Measurements from ENCODE around the gene PHPT1.

Gene PHPT1

DNA sequence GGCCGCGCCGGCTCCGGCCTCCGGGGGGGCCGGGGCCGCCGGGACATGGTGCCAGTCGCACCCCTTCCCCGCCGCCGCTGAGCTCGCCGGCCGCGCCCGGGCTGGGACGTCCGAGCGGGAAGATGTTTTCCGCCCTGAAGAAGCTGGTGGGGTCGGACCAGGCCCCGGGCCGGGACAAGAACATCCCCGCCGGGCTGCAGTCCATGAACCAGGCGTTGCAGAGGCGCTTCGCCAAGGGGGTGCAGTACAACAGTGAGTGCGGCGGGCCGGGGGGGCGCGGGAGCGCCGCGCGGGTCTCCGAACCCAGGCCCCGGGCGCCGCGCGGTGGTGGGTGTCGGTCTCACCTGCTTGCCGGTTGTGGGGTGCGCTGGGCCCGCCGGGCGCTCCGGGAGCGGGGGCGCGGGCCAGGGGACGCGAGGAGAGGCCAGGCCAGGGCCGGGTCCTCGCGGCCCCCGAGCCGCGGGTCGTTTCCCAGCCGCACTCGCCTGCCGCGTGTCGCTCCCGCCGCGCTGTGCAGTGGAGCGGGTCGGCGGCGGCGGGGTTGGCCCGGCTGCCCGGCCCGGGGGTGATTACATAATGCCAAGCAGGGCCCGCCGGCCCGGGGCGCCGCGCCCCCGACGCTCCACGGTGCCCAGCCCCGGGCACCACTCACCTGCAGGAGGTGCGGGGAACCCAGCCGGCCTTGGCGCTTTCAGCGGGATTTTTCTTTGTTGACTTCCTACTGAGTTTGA, 41.0 kb upstream of the PHPT1 start:
- no peak for TF ChIP-seq EZH2 (IDR thresholded peaks at IDR 0.05; ENCODE audit: borderline replicate concordance, low read length)
- no peak for TF ChIP-seq CTCF (IDR thresholded peaks at IDR 0.05; ENCODE audit: low read length)
- no peaks in the 10 kb centered on the region for H4K20me1 ChIP-seq (ENCODE audit: insufficient read depth, low read length)
- H3K9me3 ChIP-seq (ENCODE audit: low read length): no peaks in the 10 kb centered on the region
- H3K9ac ChIP-seq (ENCODE audit: low read length): peak overlapping the region; percentile 98
- peak overlapping the region; percentile 96 for H3K4me2 ChIP-seq (ENCODE audit: low read length)
- peak overlapping the region; percentile 52 for H3K27ac ChIP-seq (ENCODE audit: low read depth, low read length, poor library complexity, severe bottlenecking)
- H3K4me3 ChIP-seq (ENCODE audit: low read depth, low read length, poor library complexity, severe bottlenecking): peak overlapping the region; percentile 97
- peaks cover 45% of the 10 kb centered on the region for H3K36me3 ChIP-seq (ENCODE audit: insufficient read depth, low read length)
- no peak overlapping the region for H2AFZ ChIP-seq (ENCODE audit: low read length)
- peaks cover 32% of the 10 kb centered on the region for H3K79me2 ChIP-seq (ENCODE audit: insufficient read depth, low read length)
- H3K9me2 ChIP-seq (ENCODE audit: low read depth, low read length): no peaks in the 10 kb centered on the region
- H3K4me1 ChIP-seq (ENCODE audit: insufficient read depth, low read length, severe bottlenecking): peaks cover 31% of the 10 kb centered on the region
- no peaks in the 10 kb centered on the region for H3F3A ChIP-seq (ENCODE audit: insufficient read depth, low read length)
- no peaks in the 10 kb centered on the region for H3K27me3 ChIP-seq (ENCODE audit: insufficient read depth, low read length)

GRCh38 chr9:136808806-136809158, 40.4 kb upstream of the PHPT1 start:
- H3K9ac ChIP-seq (ENCODE audit: low read length): peak overlapping the region; percentile 98
- H3K36me3 ChIP-seq (ENCODE audit: insufficient read depth, low read length): peaks cover 48% of the 10 kb centered on the region
- H3K27me3 ChIP-seq (ENCODE audit: insufficient read depth, low read length): no peaks in the 10 kb centered on the region
- no peaks in the 10 kb centered on the region for H3K9me2 ChIP-seq (ENCODE audit: low read depth, low read length)
- peaks cover 31% of the 10 kb centered on the region for H3K4me1 ChIP-seq (ENCODE audit: insufficient read depth, low read length, severe bottlenecking)
- H3K4me2 ChIP-seq (ENCODE audit: low read length): peak overlapping the region; percentile 96
- H4K20me1 ChIP-seq (ENCODE audit: insufficient read depth, low read length): no peaks in the 10 kb centered on the region
- TF ChIP-seq CTCF (IDR thresholded peaks at IDR 0.05; ENCODE audit: low read length) (no peak), EZH2 (IDR thresholded peaks at IDR 0.05; ENCODE audit: borderline replicate concordance, low read length) (no peak)
- no peaks in the 10 kb centered on the region for H3F3A ChIP-seq (ENCODE audit: insufficient read depth, low read length)
- peak overlapping the region; percentile 97 for H3K4me3 ChIP-seq (ENCODE audit: low read depth, low read length, poor library complexity, severe bottlenecking)
- no peak overlapping the region for H2AFZ ChIP-seq (ENCODE audit: low read length)
- no peaks in the 10 kb centered on the region for H3K9me3 ChIP-seq (ENCODE audit: low read length)
- peaks cover 35% of the 10 kb centered on the region for H3K79me2 ChIP-seq (ENCODE audit: insufficient read depth, low read length)
- H3K27ac ChIP-seq (ENCODE audit: low read depth, low read length, poor library complexity, severe bottlenecking): peak overlapping the region; percentile 39

DNA sequence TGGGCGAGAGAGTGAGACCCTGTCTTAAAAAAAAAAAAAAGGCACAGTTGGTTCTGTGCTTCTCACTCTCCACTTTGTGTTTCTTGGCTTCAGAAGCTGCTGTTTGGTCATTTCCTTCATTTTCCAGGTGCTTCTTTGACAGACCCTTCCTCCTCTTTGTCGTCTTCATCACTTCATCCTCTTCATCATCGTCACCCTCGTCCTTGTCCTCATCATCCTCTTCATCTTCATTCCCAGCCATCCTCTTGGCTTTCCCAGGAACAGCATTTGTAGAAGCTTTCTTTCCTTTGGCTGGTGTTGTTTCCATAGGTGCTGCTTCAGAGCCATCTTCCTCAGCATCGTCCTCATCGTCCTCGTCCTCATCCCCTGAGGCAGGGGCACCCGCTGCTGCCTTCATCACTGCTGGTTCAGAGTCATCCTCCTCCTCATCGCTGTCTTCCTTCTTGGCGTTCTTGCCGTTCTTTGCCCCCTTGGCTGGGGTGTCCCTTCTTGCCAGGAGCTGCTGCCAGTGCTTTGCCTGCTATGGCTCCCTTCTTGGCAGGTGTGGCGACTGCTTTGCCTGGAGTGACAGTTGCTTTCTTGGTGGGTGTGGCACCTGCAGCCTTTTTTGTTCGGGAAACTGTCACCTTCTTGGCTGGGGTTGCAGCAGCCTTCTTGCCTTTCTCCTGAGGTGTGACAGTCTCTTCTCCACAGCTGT, 34.3 kb upstream of the PHPT1 start:
- H3K4me1 ChIP-seq (ENCODE audit: insufficient read depth, low read length, severe bottlenecking): peaks cover 6% of the 10 kb centered on the region
- H3F3A ChIP-seq (ENCODE audit: insufficient read depth, low read length): no peaks in the 10 kb centered on the region
- H3K79me2 ChIP-seq (ENCODE audit: insufficient read depth, low read length): peaks cover 33% of the 10 kb centered on the region
- no peak overlapping the region for H3K4me3 ChIP-seq (ENCODE audit: low read depth, low read length, poor library complexity, severe bottlenecking)
- no peak overlapping the region for H2AFZ ChIP-seq (ENCODE audit: low read length)
- H3K9me2 ChIP-seq (ENCODE audit: low read depth, low read length): no peaks in the 10 kb centered on the region
- no peak for TF ChIP-seq CTCF (IDR thresholded peaks at IDR 0.05; ENCODE audit: low read length)
- TF ChIP-seq EZH2 (IDR thresholded peaks at IDR 0.05; ENCODE audit: borderline replicate concordance, low read length): no peak
- H3K36me3 ChIP-seq (ENCODE audit: insufficient read depth, low read length): peaks cover 51% of the 10 kb centered on the region
- no peaks in the 10 kb centered on the region for H3K9me3 ChIP-seq (ENCODE audit: low read length)
- H3K27me3 ChIP-seq (ENCODE audit: insufficient read depth, low read length): no peaks in the 10 kb centered on the region
- H3K9ac ChIP-seq (ENCODE audit: low read length): no peak overlapping the region
- H3K4me2 ChIP-seq (ENCODE audit: low read length): no peak overlapping the region
- no peaks in the 10 kb centered on the region for H4K20me1 ChIP-seq (ENCODE audit: insufficient read depth, low read length)
- no peak overlapping the region for H3K27ac ChIP-seq (ENCODE audit: low read depth, low read length, poor library complexity, severe bottlenecking)
